ENCODE results near the gene GNAI3.
A peak's percentile ranks its signal among the peaks of the same experiment; 100 is the strongest.

GNAI3 gene

DNA sequence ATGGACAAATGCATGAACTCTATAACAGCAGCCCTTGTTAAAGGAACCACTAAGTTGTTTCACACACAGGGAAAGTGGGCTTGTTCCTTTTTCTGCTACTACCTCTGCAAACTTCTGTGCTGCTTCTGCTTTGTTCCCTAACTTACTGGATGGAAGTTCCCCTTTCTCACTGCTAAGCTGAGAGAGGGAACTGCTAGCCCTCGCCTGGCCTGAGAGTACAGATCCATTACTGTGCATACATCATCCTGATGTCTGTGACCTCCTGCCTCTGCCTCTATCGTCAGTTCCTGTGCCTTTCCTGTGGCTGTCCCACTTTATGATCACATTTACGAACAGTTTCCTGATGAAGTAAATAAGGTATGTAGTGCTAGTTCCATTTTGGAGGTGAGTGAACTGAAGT is 67.5 kb downstream of the GNAI3 start:
- Histone ChIP-seq H3K36me3 (ENCODE audit: control insufficient read depth in 2 of 2, insufficient read depth in 1 of 2, low read length in 2 of 2) (no peaks in the 10 kb centered on the region), H3K9me3 (ENCODE audit: control insufficient read depth, insufficient read depth, low read depth, low read length) (no peaks in the 10 kb centered on the region), H3K4me1 (ENCODE audit: control insufficient read depth, insufficient read depth, low read length) (no peaks in the 10 kb centered on the region), H3K27ac (ENCODE audit: extremely low read depth, low read depth, low read length) (no peak overlapping the region), H3K4me3 (ENCODE audit: low read depth, low read length) (no peak overlapping the region)
- TF ChIP-seq ZNF76 (tag by site-specific recombination; IDR thresholded peaks at IDR 0.05; ENCODE audit: borderline replicate concordance, low read depth), result no peak
- ChIA-PET CTCF (interaction anchor here (0.7 to 3.3 kb wide), 7 partner anchors 24 to 438 kb away, joined by 3 to 13 read pairs (median 4); no protein-coding TSS in a partner anchor), POLR2A (interaction anchor here (1.7 to 3.8 kb wide), 2 partner anchors 67 kb away, joined by 10 to 16 read pairs; partner anchors contain the start of gene GNAI3)

DNA sequence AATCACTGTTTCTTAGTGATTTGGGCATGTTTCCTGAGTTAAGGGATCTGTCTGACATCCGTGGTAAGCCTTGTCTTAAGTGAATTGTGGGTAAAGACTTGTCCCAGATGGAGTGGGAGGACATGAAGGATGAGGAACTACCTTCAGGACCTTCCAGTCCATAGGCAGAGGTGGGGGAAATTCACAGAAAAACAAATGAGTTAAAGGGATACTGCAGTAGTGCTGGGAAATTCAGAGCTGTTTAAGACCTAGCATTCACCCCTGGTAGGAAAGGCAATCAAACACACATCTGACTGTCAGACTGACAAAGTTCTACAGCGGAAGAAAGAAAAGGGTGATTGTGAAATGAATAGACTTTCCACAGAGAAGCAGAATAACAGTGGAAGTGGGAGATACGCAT is 68.0 kb downstream of the GNAI3 start:
- no peaks in the 10 kb centered on the region for H3K9me3 ChIP-seq (ENCODE audit: control insufficient read depth, insufficient read depth, low read depth, low read length)
- H3K4me3 ChIP-seq (ENCODE audit: low read depth, low read length), result no peak overlapping the region
- H3K4me1 ChIP-seq (ENCODE audit: control insufficient read depth, insufficient read depth, low read length), result no peaks in the 10 kb centered on the region; the same call in 1 of the 2 replicates
- POLR2A ChIA-PET, result interaction anchor here (1.7 kb wide), 1 partner anchor 68 kb away, joined by 10 read pairs; the partner anchor contains the start of gene GNAI3
- no peaks in the 10 kb centered on the region for H3K36me3 ChIP-seq (ENCODE audit: control insufficient read depth in 2 of 2, insufficient read depth in 1 of 2, low read length in 2 of 2)
- CTCF ChIA-PET, result interaction anchor here (0.7 to 1.8 kb wide), 8 partner anchors 12 to 158 kb away, joined by 3 to 10 read pairs (median 4); no protein-coding TSS in a partner anchor
- TF ChIP-seq, protein P1, sequence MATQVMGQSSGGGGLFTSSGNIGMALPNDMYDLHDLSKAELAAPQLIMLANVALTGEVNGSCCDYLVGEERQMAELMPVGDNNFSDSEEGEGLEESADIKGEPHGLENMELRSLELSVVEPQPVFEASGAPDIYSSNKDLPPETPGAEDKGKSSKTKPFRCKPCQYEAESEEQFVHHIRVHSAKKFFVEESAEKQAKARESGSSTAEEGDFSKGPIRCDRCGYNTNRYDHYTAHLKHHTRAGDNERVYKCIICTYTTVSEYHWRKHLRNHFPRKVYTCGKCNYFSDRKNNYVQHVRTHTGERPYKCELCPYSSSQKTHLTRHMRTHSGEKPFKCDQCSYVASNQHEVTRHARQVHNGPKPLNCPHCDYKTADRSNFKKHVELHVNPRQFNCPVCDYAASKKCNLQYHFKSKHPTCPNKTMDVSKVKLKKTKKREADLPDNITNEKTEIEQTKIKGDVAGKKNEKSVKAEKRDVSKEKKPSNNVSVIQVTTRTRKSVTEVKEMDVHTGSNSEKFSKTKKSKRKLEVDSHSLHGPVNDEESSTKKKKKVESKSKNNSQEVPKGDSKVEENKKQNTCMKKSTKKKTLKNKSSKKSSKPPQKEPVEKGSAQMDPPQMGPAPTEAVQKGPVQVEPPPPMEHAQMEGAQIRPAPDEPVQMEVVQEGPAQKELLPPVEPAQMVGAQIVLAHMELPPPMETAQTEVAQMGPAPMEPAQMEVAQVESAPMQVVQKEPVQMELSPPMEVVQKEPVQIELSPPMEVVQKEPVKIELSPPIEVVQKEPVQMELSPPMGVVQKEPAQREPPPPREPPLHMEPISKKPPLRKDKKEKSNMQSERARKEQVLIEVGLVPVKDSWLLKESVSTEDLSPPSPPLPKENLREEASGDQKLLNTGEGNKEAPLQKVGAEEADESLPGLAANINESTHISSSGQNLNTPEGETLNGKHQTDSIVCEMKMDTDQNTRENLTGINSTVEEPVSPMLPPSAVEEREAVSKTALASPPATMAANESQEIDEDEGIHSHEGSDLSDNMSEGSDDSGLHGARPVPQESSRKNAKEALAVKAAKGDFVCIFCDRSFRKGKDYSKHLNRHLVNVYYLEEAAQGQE (tag by site-specific recombination; IDR thresholded peaks at IDR 0.05), result no peak
- TF ChIP-seq, protein P2, sequence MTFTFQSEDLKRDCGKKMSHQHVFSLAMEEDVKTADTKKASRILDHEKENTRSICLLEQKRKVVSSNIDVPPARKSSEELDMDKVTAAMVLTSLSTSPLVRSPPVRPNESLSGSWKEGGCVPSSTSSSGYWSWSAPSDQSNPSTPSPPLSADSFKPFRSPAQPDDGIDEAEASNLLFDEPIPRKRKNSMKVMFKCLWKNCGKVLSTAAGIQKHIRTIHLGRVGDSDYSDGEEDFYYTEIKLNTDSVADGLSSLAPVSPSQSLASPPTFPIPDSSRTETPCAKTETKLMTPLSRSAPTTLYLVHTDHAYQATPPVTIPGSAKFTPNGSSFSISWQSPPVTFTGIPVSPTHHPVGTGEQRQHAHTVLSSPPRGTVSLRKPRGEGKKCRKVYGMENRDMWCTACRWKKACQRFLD (tag by site-specific recombination; IDR thresholded peaks at IDR 0.05), result no peak
- TF ChIP-seq ZNF530 (tag by site-specific recombination; IDR thresholded peaks at IDR 0.05; ENCODE audit: low read depth) (no peak), ZNF248 (tag by site-specific recombination; IDR thresholded peaks at IDR 0.05) (no peak), ZNF777 (tag by site-specific recombination; IDR thresholded peaks at IDR 0.05; ENCODE audit: borderline replicate concordance) (no peak), ZNF660 (tag by site-specific recombination; IDR thresholded peaks at IDR 0.05) (no peak), REPIN1 (tag by site-specific recombination; IDR thresholded peaks at IDR 0.05; ENCODE audit: low read depth) (no peak), HOXD13 (CRISPR knock-in tag; IDR thresholded peaks at IDR 0.05; ENCODE audit: borderline replicate concordance) (no peak)
- TF ChIP-seq, protein P3, sequence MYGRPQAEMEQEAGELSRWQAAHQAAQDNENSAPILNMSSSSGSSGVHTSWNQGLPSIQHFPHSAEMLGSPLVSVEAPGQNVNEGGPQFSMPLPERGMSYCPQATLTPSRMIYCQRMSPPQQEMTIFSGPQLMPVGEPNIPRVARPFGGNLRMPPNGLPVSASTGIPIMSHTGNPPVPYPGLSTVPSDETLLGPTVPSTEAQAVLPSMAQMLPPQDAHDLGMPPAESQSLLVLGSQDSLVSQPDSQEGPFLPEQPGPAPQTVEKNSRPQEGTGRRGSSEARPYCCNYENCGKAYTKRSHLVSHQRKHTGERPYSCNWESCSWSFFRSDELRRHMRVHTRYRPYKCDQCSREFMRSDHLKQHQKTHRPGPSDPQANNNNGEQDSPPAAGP (tag by site-specific recombination; IDR thresholded peaks at IDR 0.05), result no peak
- no peak overlapping the region for H3K27ac ChIP-seq (ENCODE audit: extremely low read depth, low read depth, low read length)

DNA sequence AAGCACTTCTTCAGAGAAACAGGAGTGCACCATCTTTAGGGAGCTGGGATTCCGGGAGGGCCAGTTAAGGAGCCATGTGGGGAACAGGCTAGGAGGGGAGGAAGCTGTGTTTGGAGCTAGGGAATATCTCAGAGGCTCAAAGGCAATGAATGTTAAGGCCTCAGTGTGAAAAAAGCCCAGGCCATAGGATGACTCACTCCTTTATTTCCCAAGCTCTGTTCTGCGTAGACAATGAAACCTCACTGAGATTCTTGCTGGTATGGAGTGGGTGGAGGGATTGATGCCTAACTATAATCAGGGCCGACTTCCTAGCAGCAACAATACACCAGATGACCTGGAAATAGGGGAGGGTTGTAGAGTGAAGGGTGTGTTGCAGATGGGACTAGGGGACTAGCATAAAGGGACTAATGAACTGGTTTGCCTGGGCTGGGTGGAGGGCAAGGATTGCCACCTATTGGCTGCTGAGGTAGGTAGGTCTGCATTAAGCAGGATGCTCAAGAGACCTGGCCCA is 68.9 kb downstream of the GNAI3 start:
- Histone ChIP-seq H3K4me3 (ENCODE audit: low read depth, low read length) (no peak overlapping the region), H3K27ac (ENCODE audit: extremely low read depth, low read depth, low read length) (no peak overlapping the region), H3K36me3 (ENCODE audit: control insufficient read depth in 2 of 2, insufficient read depth in 1 of 2, low read length in 2 of 2) (no peaks in the 10 kb centered on the region), H3K9me3 (ENCODE audit: control insufficient read depth, insufficient read depth, low read depth, low read length) (no peaks in the 10 kb centered on the region), H3K4me1 (ENCODE audit: control insufficient read depth, insufficient read depth, low read length) (peaks cover 4% of the 10 kb centered on the region; the same call in 1 of the 2 replicates)
- CTCF ChIA-PET, result interaction anchor here (0.7 to 1.8 kb wide), 6 partner anchors 12 to 86 kb away, joined by 3 to 10 read pairs (median 6); no protein-coding TSS in a partner anchor
- POLR2A ChIA-PET, result interaction anchor here (1.7 kb wide), 1 partner anchor 69 kb away, joined by 10 read pairs; the partner anchor contains the start of gene GNAI3
- TF ChIP-seq ZNF670 (tag by site-specific recombination; IDR thresholded peaks at IDR 0.05; ENCODE audit: low read depth), result no peak
- TF ChIP-seq, protein P2 (tag by site-specific recombination; IDR thresholded peaks at IDR 0.05), result no peak
- peak; percentile 38 for TF ChIP-seq ZBTB17 (tag by site-specific recombination; IDR thresholded peaks at IDR 0.05)
- TF ChIP-seq TCF7L2 (IDR thresholded peaks at IDR 0.05; ENCODE audit: borderline replicate concordance, low read depth, low read length), result no peak
- no peak for TF ChIP-seq ZNF791 (tag by site-specific recombination; IDR thresholded peaks at IDR 0.05)
- no peak for TF ChIP-seq MZF1 (tag by site-specific recombination; IDR thresholded peaks at IDR 0.05; ENCODE audit: borderline replicate concordance)
- TF ChIP-seq ZNF16 (tag by site-specific recombination; IDR thresholded peaks at IDR 0.05; ENCODE audit: low read depth), result no peak
- TF ChIP-seq YY1 (tag by site-specific recombination; IDR thresholded peaks at IDR 0.05), result no peak
- no peak for TF ChIP-seq ZNF366 (tag by site-specific recombination; conservative IDR thresholded peaks at IDR 0.05)
- no peak for TF ChIP-seq ZNF37A (tag by site-specific recombination; IDR thresholded peaks at IDR 0.05)
- no peak for TF ChIP-seq ZNF354C (tag by site-specific recombination; IDR thresholded peaks at IDR 0.05; ENCODE audit: borderline replicate concordance, low read depth)
- TF ChIP-seq, protein P4, sequence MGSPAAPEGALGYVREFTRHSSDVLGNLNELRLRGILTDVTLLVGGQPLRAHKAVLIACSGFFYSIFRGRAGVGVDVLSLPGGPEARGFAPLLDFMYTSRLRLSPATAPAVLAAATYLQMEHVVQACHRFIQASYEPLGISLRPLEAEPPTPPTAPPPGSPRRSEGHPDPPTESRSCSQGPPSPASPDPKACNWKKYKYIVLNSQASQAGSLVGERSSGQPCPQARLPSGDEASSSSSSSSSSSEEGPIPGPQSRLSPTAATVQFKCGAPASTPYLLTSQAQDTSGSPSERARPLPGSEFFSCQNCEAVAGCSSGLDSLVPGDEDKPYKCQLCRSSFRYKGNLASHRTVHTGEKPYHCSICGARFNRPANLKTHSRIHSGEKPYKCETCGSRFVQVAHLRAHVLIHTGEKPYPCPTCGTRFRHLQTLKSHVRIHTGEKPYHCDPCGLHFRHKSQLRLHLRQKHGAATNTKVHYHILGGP (tag by site-specific recombination; IDR thresholded peaks at IDR 0.05), result no peak
- TF ChIP-seq EGR2 (tag by site-specific recombination; IDR thresholded peaks at IDR 0.05; ENCODE audit: low read depth), result peak; percentile 40; the same call in 1 of the 2 replicates
- TF ChIP-seq ZNF248 (tag by site-specific recombination; IDR thresholded peaks at IDR 0.05), result no peak
- TF ChIP-seq OSR2 (tag by site-specific recombination; IDR thresholded peaks at IDR 0.05), result no peak
